ENCODE data around the gene ZNF219. TPM values are rescaled to one million over a fixed set of nuclear protein-coding genes. Genes with fewer than 3 reads are reported as not detected.

Gene ZNF219
- total and polyA plus RNA-seq, 2 of the 13 experiments (the other 11 are each of a cell fraction or from before 2014, with no cell fraction given): 34.5 to 36.6 TPM

DNA sequence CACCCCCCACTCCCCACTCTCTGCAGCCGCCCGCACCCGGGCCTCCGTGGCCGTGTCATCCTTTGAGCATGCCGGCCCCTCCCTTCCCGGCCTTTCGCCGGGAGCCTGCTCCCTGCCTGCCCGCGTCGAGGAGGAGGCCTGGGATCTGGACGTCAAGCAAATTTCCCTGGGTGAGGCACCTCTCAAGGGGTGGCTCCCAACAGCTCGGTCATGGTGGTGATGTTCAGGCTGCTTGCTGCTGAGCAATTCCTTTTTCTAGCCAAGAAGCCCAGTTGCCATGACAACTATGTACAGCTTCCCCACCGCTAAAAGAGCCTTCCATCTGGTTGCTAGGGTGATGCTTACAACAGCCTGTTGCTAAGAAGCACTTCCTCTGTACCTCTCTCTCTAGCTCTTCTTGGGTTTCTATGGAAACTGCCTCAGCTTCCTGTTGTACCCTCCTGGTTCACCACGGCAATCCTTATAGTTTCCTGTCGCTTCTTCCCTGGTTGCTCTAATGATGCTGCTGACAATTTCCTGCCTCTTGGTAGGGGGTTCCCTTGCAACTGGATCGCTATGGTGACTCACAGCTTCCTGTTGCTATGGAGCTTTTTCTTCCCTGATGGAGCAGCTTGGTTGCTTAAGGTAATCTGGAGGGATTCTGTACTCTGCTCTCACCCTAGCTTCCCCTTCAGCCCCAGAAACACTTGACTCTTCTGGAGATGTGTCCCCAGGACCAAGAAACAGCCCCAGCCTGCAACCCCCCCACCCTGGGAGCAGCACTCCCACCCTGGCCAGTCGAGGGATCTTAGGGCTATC, 11.0 kb downstream of the ZNF219 start:
- CTCF ChIA-PET (ENCODE audit: low intra/inter-chr PET ratio, low total read pairs): interaction anchor here (7.4 to 12.2 kb wide), 2 partner anchors 19 to 74 kb away, joined by 174 to 320 read pairs; no protein-coding TSS in a partner anchor
- Histone ChIP-seq H3K36me3 (replicated peaks in 1 of 2; ENCODE audit: control insufficient read depth in 1 of 2, insufficient read depth in 2 of 2, low read length in 2 of 2) (peaks cover 47 to 70% of the 10 kb centered on the region in 2 experiments), H3K4me3 (replicated peaks in 1 of 3; ENCODE audit: insufficient read depth in 1 of 3, low read depth in 2 of 3, low read length in 3 of 3) (no peak overlapping the region), H4K20me1 (ENCODE audit: insufficient read depth, low read length) (no peaks in the 10 kb centered on the region), H3K4me2 (ENCODE audit: low read depth, low read length) (no peak overlapping the region), H3K4me1 (ENCODE audit: insufficient read depth, low read length) (peaks cover 22% of the 10 kb centered on the region), H3K9me3 (ENCODE audit: low read length) (no peaks in the 10 kb centered on the region), H3K27ac (ENCODE audit: extremely low read length, insufficient read depth, low read length) (no peak overlapping the region), H2AFZ (ENCODE audit: low read length) (no peak overlapping the region), H3K79me2 (ENCODE audit: insufficient read depth, low read length) (no peaks in the 10 kb centered on the region), H3K27me3 (ENCODE audit: control insufficient read depth in 1 of 2, insufficient read depth in 2 of 2, low read length in 2 of 2) (no peaks in the 10 kb centered on the region), H3K9ac (ENCODE audit: insufficient read depth, low read depth, low read length) (no peak overlapping the region)
- ATAC-seq: no peak
- POLR2A ChIA-PET: interaction anchor here (0.7 to 5.8 kb wide), 8 partner anchors 10 to 73 kb away, joined by 3 to 52 read pairs (median 6); partner anchors contain the start of gene ARHGEF40
- FAIRE-seq: no peak
- intact Hi-C loops (cut with micrococcal nuclease; ENCODE audit: unreplicated experiment): no loop called here
- no peak for DNase-seq (ENCODE audit: low spot score)
- WGBS (ENCODE audit: low lambda C conversion rate): 93% methylated on average over 19 of the region's 19 CpGs
- no TSS peak for BruUV-seq (replicated peaks)
- in situ Hi-C loops (cut with HindIII; ENCODE audit: extremely low pct_ligation_motif_present, low pct_unique_long_range_greater_than_20kb): no loop called here
- TF ChIP-seq RFX5 (IDR thresholded peaks at IDR 0.05; ENCODE audit: low read depth, low read length) (peak; percentile 50; the same call in 1 of the 2 replicates), MAFF (IDR thresholded peaks at IDR 0.05; ENCODE audit: low read depth, low read length) (no peak), GATAD2A (CRISPR knock-in tag; IDR thresholded peaks at IDR 0.05) (no peak), ZNF331 (CRISPR knock-in tag; IDR thresholded peaks at IDR 0.05) (no peak), POLR2AphosphoS2 (IDR thresholded peaks at IDR 0.05; ENCODE audit: low read depth, low read length) (0 out of 2 replicates have a peak, but pooled peaks have one; percentile 36), ZEB1 (IDR thresholded peaks at IDR 0.05; ENCODE audit: insufficient replicate concordance, low read depth) (no peak), TEAD3 (CRISPR knock-in tag; optimal IDR thresholded peaks at IDR 0.05; ENCODE audit: borderline replicate concordance) (no peak), ZNF777 (CRISPR knock-in tag; IDR thresholded peaks at IDR 0.05) (no peak), CBX2 (IDR thresholded peaks at IDR 0.05; ENCODE audit: low read depth, low read length) (no peak), CBX2 (CRISPR knock-in tag; IDR thresholded peaks at IDR 0.05; ENCODE audit: low read depth) (no peak)
- TF ChIP-seq, protein P1, sequence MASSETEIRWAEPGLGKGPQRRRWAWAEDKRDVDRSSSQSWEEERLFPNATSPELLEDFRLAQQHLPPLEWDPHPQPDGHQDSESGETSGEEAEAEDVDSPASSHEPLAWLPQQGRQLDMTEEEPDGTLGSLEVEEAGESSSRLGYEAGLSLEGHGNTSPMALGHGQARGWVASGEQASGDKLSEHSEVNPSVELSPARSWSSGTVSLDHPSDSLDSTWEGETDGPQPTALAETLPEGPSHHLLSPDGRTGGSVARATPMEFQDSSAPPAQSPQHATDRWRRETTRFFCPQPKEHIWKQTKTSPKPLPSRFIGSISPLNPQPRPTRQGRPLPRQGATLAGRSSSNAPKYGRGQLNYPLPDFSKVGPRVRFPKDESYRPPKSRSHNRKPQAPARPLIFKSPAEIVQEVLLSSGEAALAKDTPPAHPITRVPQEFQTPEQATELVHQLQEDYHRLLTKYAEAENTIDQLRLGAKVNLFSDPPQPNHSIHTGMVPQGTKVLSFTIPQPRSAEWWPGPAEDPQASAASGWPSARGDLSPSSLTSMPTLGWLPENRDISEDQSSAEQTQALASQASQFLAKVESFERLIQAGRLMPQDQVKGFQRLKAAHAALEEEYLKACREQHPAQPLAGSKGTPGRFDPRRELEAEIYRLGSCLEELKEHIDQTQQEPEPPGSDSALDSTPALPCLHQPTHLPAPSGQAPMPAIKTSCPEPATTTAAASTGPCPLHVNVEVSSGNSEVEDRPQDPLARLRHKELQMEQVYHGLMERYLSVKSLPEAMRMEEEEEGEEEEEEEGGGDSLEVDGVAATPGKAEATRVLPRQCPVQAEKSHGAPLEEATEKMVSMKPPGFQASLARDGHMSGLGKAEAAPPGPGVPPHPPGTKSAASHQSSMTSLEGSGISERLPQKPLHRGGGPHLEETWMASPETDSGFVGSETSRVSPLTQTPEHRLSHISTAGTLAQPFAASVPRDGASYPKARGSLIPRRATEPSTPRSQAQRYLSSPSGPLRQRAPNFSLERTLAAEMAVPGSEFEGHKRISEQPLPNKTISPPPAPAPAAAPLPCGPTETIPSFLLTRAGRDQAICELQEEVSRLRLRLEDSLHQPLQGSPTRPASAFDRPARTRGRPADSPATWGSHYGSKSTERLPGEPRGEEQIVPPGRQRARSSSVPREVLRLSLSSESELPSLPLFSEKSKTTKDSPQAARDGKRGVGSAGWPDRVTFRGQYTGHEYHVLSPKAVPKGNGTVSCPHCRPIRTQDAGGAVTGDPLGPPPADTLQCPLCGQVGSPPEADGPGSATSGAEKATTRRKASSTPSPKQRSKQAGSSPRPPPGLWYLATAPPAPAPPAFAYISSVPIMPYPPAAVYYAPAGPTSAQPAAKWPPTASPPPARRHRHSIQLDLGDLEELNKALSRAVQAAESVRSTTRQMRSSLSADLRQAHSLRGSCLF (CRISPR knock-in tag; IDR thresholded peaks at IDR 0.05; ENCODE audit: borderline replicate concordance): no peak
- TF ChIP-seq, protein P2, sequence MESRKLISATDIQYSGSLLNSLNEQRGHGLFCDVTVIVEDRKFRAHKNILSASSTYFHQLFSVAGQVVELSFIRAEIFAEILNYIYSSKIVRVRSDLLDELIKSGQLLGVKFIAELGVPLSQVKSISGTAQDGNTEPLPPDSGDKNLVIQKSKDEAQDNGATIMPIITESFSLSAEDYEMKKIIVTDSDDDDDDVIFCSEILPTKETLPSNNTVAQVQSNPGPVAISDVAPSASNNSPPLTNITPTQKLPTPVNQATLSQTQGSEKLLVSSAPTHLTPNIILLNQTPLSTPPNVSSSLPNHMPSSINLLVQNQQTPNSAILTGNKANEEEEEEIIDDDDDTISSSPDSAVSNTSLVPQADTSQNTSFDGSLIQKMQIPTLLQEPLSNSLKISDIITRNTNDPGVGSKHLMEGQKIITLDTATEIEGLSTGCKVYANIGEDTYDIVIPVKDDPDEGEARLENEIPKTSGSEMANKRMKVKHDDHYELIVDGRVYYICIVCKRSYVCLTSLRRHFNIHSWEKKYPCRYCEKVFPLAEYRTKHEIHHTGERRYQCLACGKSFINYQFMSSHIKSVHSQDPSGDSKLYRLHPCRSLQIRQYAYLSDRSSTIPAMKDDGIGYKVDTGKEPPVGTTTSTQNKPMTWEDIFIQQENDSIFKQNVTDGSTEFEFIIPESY (CRISPR knock-in tag; IDR thresholded peaks at IDR 0.05): peak; percentile 80
- TF ChIP-seq, protein P3, sequence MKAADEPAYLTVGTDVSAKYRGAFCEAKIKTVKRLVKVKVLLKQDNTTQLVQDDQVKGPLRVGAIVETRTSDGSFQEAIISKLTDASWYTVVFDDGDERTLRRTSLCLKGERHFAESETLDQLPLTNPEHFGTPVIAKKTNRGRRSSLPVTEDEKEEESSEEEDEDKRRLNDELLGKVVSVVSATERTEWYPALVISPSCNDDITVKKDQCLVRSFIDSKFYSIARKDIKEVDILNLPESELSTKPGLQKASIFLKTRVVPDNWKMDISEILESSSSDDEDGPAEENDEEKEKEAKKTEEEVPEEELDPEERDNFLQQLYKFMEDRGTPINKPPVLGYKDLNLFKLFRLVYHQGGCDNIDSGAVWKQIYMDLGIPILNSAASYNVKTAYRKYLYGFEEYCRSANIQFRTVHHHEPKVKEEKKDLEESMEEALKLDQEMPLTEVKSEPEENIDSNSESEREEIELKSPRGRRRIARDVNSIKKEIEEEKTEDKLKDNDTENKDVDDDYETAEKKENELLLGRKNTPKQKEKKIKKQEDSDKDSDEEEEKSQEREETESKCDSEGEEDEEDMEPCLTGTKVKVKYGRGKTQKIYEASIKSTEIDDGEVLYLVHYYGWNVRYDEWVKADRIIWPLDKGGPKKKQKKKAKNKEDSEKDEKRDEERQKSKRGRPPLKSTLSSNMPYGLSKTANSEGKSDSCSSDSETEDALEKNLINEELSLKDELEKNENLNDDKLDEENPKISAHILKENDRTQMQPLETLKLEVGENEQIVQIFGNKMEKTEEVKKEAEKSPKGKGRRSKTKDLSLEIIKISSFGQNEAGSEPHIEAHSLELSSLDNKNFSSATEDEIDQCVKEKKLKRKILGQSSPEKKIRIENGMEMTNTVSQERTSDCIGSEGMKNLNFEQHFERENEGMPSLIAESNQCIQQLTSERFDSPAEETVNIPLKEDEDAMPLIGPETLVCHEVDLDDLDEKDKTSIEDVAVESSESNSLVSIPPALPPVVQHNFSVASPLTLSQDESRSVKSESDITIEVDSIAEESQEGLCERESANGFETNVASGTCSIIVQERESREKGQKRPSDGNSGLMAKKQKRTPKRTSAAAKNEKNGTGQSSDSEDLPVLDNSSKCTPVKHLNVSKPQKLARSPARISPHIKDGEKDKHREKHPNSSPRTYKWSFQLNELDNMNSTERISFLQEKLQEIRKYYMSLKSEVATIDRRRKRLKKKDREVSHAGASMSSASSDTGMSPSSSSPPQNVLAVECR (CRISPR knock-in tag; IDR thresholded peaks at IDR 0.05; ENCODE audit: borderline replicate concordance): no peak

Measured in HepG2 (cell line).